AG04449 (cell line): ENCODE results near the gene BIK.

ENCODE experiments used
- CTCF ChIA-PET: fragments of 350-600 bp; formaldehyde crosslinking; extraction: SDS; loops from one replicate; lab custom pipeline; 2021; ENCODE audit warnings: antibody characterized with exemption; lab: Yijun Ruan, JAX
- POLR2A ChIA-PET: fragments of 400-600, 350-600 bp; formaldehyde crosslinking; extraction: SDS; loops from one replicate; lab custom pipeline; 2020; ENCODE audit warnings: antibody characterized with exemption, inconsistent platforms; lab: Yijun Ruan, JAX
- DNase-seq: peaks from one replicate; pipeline ENCODE4 v3.0.0-alpha.2; 2010; ENCODE audit warnings: low read depth, low spot score
- H3K4me3 ChIP-seq: 2 replicates; pipeline ENCODE4 v1.5.1; 2011; ENCODE audit warnings: low read depth, mild to moderate bottlenecking, control low read depth, low read length
- CTCF ChIP-seq: IDR thresholded peaks from one replicate; pipeline ENCODE4 v1.5.1; 2011; ENCODE audit warnings: mild to moderate bottlenecking, moderate library complexity, low read length, control low read depth, inconsistent platforms; ENCODE audit not compliant: insufficient read depth; ENCODE audit errors: missing control alignments

Gene BIK

GRCh38 chr22:43147821-43148220, 37.3 kb downstream of the BIK start:
- TF ChIP-seq CTCF = no peak
- DNase-seq = no peak
- POLR2A ChIA-PET = no interaction called here
- CTCF ChIA-PET = no interaction called here
- no peak overlapping the region for H3K4me3 ChIP-seq

- POLR2A ChIA-PET = no interaction called here
These were observed 38.0 kb downstream of the BIK start for GRCh38 chr22:43148581-43148980.

GRCh38 chr22:43150731-43151206, 40.2 kb downstream of the BIK start:
- peak overlapping the region; percentile 83 for H3K4me3 ChIP-seq
- CTCF ChIA-PET = interaction anchor here (0.8 kb wide), 1 partner anchor 37 kb away, joined by 3 read pairs; no protein-coding TSS in a partner anchor
- no peak for TF ChIP-seq CTCF
- DNase-seq = no peak
- POLR2A ChIA-PET = interaction anchor here (1.0 kb wide), 1 partner anchor 18 kb away, joined by 3 read pairs; no protein-coding TSS in a partner anchor

More at GRCh38 chr22:43148581-43148980, 38.0 kb downstream of the BIK start:
- CTCF ChIA-PET = interaction anchor here (1.1 kb wide), 1 partner anchor 11 kb away, joined by 3 read pairs; no protein-coding TSS in a partner anchor
- TF ChIP-seq CTCF = no peak
- no peak overlapping the region for H3K4me3 ChIP-seq
- DNase-seq = no peak

- TF ChIP-seq CTCF = no peak
- ChIA-PET POLR2A (interaction anchor here (1.0 to 1.3 kb wide), 2 partner anchors 13 to 17 kb away, joined by 3 to 5 read pairs; no protein-coding TSS in a partner anchor), CTCF (interaction anchor here (0.8 kb wide), 1 partner anchor 36 kb away, joined by 3 read pairs; no protein-coding TSS in a partner anchor)
- H3K4me3 ChIP-seq = peak within 1 kb of the TSS; percentile 83
- DNase-seq = no peak
These were observed 40.9 kb downstream of the BIK start, which contains the start of gene TSPO for GRCh38 chr22:43151251-43152002. Gene TSPO (plus strand): TSS chr22:43151559. CDS start chr22:43159239, 7,680 bp downstream.

- no peak for TF ChIP-seq CTCF
- no peak for DNase-seq
- ChIA-PET CTCF (no interaction called here), POLR2A (interaction anchor here (1.3 kb wide), 1 partner anchor 12 kb away, joined by 5 read pairs; no protein-coding TSS in a partner anchor)
- H3K4me3 ChIP-seq = peak overlapping the region; percentile 83
These were observed 41.4 kb downstream of the BIK start for GRCh38 chr22:43152003-43152356.
